GM12892 (cell line): ENCODE measurements around the gene C1orf210.

Source experiments
- DNase-seq: peaks from one replicate; pipeline ENCODE4 v3.0.0; 2011; ENCODE audit not compliant: insufficient read length
- FAIRE-seq: peaks from 2 replicates; lab custom pipeline; 2011; peaks lifted over from hg19 to GRCh38; lab: Jason Lieb, UNC
- POLR2A ChIP-seq: IDR thresholded peaks from 2 replicates; pipeline ENCODE4 v1.6.1; 2011; ENCODE audit warnings: low read depth, low read length, control low read depth
- POLR2AphosphoS5 ChIP-seq: IDR thresholded peaks from 2 replicates; pipeline ENCODE4 v1.6.1; 2011; ENCODE audit warnings: low read depth, low read length, control low read depth
- TAF1 ChIP-seq: IDR thresholded peaks from 2 replicates; pipeline ENCODE4 v1.6.1; 2011; ENCODE audit warnings: low read depth, mild to moderate bottlenecking, control low read depth, low read length, borderline replicate concordance

C1orf210 gene

GRCh38 chr1:43277116-43277876 is 8.1 kb downstream of the C1orf210 start:
- DNase-seq (no peak), FAIRE-seq (no peak)
- TF ChIP-seq POLR2AphosphoS5 = no peak
- TF ChIP-seq TAF1 = no peak
- TF ChIP-seq POLR2A = no peak

- TF ChIP-seq TAF1 (no peak), POLR2AphosphoS5 (no peak), POLR2A (no peak)
- DNase-seq (no peak), FAIRE-seq (no peak)
Measured at GRCh38 chr1:43276673-43277072, 8.7 kb downstream of the C1orf210 start.

GRCh38 chr1:43275826-43276620 is 9.4 kb downstream of the C1orf210 start:
- FAIRE-seq = no peak
- no peak for TF ChIP-seq TAF1
- no peak for TF ChIP-seq POLR2A
- no peak for TF ChIP-seq POLR2AphosphoS5
- no peak for DNase-seq

GRCh38 chr1:43274804-43275180 is 10.6 kb downstream of the C1orf210 start:
- TF ChIP-seq POLR2AphosphoS5 (no peak), POLR2A (no peak), TAF1 (no peak)
- FAIRE-seq (no peak), DNase-seq (no peak)

GRCh38 chr1:43274125-43274803 is 11.1 kb downstream of the C1orf210 start:
- DNase-seq (no peak), FAIRE-seq (peak; percentile 77)
- TF ChIP-seq POLR2AphosphoS5 (no peak), TAF1 (no peak), POLR2A (no peak)

- FAIRE-seq = no peak
- no peak for DNase-seq
- TF ChIP-seq TAF1 (no peak), POLR2AphosphoS5 (no peak), POLR2A (no peak)
Measured at GRCh38 chr1:43273708-43274107, 11.7 kb downstream of the C1orf210 start.

GRCh38 chr1:43272576-43273571 is 12.5 kb downstream of the C1orf210 start:
- no peak for TF ChIP-seq POLR2A
- no peak for TF ChIP-seq POLR2AphosphoS5
- no peak for TF ChIP-seq TAF1
- DNase-seq (no peak), FAIRE-seq (no peak)

- no peak for TF ChIP-seq POLR2A
- TF ChIP-seq POLR2AphosphoS5 = no peak
- no peak for TF ChIP-seq TAF1
- no peak for FAIRE-seq
Measured at GRCh38 chr1:43272161-43272560, 13.2 kb downstream of the C1orf210 start.

GRCh38 chr1:43271186-43272118 is 13.9 kb downstream of the C1orf210 start:
- no peak for TF ChIP-seq POLR2A
- TF ChIP-seq TAF1 = no peak
- no peak for TF ChIP-seq POLR2AphosphoS5
- FAIRE-seq = no peak
- no peak for DNase-seq

More at GRCh38 chr1:43272161-43272560, 13.2 kb downstream of the C1orf210 start:
- DNase-seq = no peak
